Stimulated activated CD4-positive, alpha-beta T cell treated with anti-CD3 and anti-CD28 coated beads, Interleukin-4, amount 100 ng/mL, for 48 hours (primary cell): Measurements from ENCODE around the gene EFNA5.
"Not testable (repeated sequence)": the region's sequence is repeated elsewhere in the genome, so short reads cannot be mapped to it uniquely, and the experiment has no call there.

Experiments
- DNase-seq, 2 donors: peaks; one replicate each; pipeline ENCODE4 v3.0.0-alpha.2; 2020; ENCODE audit warnings: low read depth in 2 of 2

The EFNA5 gene

DNA sequence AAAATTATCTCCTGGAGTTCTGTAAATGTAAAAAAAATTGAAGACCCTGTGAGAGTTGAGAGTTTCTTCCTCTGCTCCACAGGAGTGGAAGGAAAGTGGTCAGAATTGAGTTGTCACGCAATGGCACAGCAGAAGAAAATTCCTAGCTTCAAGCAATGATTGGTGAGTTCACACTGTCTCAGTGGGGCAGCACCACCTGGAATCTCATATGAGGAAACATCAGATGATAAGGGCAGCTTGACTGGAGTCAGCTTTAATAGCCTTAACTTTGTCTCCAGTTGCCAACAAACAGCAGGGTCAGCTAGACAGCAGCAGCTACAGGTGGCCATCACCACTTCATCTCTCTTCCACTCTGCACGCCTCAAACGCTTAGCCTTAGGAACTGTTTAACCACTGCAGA, 211.1 kb downstream of the EFNA5 start:
- DNase-seq, result no peak

DNA sequence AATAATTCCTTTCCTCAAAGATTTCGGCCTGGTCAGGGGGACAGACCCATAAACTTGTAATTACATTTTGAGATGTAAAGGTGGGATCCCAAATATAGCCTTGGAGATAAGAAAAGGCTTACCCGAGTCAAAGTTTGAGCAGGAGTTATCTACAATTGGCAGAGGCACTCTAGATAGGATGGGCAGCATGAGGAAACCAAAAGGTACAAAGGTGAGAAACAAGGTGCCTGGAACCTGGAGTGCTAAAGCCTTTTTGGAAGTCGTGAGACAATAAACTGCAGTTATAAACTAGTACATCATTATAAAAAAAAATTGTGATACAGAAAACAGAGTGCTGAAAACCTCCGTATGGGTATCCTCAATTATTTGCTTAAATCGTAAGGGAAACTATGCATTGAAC, 212.4 kb downstream of the EFNA5 start:
- DNase-seq, result no peak

DNA sequence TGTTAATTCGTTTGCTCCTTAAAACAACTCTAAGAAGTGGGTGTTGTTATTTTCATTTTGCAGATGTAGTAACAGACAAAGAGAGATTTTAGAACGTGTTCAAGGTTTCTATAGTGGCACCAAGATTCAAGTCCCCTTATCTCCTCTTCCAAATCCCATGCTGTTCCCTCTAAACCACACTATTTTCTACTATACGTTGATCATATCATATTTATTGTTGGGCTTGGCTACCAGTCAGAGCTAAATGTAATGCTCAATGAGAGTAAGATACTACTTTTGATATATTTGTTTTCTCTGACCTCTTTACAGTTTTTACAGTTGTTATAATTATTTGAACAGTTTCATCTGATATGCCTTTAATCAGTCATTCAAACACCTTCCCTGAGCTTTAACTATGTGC, 212.9 kb downstream of the EFNA5 start:
- no peak for DNase-seq

DNA sequence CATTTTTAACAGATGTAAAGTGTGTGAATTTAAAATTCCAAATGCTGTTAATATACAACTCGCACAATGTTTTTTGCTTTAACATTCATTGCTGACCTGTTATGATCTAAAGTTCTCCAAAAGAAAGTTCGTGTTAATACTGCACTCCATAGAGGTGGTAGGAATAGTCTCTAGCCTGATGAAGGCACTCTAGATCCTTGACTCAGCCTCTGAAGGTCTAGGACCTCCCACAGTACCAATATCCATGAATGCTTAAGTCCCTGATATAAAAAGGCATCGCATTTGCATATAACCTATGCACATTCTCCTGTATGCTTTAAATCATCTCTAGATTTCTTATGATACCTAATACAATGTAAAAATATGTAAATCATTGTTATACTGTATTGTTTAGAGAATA, 213.6 kb downstream of the EFNA5 start:
- no peak for DNase-seq

DNA sequence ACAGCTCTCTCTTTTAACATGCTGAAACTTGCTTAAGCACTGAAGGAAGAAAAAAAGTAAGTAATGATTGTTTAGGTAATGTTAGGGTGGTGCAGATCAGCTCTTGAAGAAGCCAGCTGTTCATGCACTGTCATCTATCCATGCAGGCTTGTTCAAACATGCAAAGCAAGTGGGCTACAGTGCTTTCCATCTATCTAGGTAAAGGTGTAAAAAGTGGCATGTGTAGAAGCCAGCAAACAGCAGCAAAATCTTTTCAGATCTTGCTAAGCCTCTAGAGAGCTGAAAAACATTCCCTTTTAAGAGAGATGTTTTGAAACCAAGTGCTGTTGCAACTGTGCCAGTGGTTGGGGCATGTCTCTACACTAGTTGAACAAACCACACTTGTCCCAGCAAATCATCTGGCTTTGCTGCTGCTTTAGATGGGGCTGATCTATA, 214.4 kb downstream of the EFNA5 start:
- DNase-seq, result no peak

DNA sequence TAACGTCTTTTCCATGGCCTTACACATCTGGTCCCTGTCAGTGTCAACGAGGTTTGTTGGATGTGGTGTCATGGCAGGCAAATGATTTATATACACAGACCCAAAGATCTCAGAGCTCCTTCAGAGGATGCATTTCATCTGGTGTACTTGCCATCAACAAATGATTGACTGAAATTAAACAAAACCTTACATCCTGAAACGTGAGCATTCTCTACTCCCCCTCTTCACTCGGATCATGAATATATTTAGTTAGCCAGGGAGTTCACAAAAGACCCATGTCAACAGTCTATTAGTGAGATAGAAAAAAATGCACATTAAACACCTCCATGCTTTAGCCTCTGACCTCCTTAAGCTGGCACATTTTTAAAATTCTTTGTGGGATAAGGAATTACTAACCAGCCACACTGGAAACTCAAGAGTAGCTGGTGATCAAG, 215.6 kb downstream of the EFNA5 start:
- no peak for DNase-seq

DNA sequence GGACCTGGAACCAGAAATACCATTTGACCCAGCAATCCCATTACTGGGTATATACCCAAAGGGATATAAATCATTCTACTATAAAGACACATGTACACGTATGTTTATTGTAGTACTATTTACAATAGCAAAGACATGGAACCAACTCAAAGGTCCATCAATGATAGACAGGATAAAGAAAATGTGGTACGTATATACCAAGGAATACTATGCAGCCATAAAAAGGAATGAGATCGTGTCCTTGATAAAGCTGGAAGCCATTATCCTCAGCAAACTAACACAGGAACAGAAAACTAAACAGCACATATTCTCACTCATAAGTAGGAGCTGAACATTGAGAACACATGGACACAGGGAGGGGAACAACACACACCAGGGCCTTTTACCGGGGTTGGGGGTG, 218.9 kb downstream of the EFNA5 start:
- DNase-seq, result not testable (repeated sequence)

DNA sequence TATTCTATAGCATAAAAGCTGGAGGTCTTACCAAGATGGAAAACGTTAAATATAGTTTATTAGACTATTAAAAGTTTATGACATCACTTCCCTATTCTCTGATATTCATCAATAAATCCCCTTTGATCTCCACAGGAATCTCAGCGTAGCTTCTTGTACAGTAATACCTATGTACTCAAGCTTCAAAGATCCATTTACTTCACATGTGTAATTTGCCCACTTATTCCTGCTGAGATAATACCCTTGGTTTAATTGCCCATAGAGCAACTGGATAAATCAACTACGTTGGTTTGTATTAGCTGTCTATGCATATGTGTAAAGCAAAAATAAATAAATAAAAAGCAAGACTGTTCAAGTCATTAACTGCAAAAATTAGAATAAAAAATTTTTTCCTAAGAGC, 219.7 kb downstream of the EFNA5 start:
- no peak for DNase-seq

DNA sequence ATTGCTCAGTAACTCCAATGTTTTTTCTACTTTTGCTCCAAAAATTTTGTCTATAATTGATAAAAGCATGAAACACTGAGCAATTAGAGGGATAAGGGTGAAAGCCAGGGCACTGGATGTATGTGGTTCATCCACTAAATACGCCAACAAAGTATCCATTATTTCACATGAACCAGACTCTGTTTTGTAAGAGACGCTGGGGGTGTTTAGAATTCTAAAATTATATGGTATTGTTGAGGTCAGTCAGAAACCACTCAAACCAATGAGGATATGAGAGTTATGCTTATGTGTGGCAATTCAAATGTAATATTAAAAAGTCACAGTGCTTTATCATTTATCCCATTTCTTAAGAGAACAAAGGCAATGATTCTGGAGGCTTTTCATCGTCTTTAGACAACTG, 220.2 kb downstream of the EFNA5 start:
- DNase-seq, result no peak

DNA sequence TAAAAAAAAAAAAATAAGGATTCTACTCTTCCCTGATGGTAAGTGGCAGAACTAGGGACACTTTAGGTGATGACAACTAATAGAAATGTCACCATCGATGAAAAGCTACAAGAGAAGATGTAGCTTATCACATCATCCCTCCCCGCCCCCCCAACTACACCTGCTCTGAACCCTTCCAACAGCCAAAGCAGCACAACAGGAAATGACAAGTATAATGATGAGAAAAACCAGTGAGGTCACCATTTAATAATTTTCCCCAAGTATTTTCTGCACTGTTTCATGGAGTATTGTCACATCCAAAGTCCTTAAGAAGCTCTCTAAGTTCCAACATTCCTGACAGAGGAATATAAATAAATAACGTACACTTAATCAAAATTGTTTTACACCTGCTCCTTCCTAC, 221.4 kb downstream of the EFNA5 start:
- DNase-seq, result no peak

DNA sequence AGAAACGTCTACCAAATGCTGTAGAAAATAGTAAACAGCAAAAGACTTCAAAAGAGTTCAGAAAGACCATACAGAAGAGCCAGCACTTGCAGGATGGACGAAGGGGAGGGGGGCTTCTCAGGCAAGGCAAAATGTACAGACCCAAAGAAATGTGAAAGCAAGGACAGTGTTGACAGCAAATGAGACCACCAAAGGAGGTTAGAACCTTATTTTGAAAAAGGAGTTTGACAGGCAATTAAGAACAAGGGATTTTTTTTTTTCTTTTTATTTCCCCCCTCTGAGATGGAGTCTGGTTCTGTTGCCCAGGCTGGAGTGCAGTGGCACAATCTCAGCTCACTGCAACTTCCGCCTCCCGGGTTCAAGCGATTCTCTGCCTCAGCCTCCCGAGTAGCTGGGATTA, 223.2 kb downstream of the EFNA5 start:
- no peak for DNase-seq

DNA sequence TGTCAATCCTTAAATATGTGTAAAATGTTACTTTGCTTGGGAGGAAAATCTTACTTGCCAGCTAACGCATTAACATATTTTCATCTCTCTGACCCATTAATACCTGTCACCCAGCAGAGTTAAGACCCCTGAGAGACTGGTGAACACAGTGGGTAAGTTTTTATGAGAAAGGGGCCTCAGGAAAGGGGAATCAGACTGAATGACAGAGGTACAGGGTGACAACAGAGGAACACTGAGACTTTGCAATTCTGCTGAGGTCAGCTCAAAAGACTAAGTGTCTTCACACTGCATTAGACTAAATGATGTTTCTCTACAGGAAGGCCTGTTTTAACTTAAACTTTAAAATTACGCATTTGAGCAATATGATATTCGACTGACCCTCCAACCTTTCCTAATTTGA, 223.8 kb downstream of the EFNA5 start:
- DNase-seq, result no peak

DNA sequence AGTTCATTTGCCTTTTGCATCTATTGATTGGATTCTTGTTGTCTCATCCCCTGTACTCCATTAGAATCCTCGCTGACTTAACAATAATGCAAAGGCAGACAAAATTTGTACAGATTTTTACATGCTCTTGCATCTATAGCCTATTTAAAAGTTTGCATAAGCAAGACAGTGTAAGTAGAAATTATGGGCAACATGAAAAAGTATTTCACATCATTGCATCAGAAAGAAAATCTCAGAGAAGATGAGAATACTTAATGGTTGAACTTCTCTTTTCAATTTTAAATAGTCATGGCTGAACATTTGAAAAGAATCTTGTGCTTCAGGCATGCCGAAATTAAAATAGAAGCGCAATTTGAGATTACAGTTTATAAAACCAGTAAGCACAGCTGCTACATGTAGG, 226.4 kb downstream of the EFNA5 start:
- no peak for DNase-seq

DNA sequence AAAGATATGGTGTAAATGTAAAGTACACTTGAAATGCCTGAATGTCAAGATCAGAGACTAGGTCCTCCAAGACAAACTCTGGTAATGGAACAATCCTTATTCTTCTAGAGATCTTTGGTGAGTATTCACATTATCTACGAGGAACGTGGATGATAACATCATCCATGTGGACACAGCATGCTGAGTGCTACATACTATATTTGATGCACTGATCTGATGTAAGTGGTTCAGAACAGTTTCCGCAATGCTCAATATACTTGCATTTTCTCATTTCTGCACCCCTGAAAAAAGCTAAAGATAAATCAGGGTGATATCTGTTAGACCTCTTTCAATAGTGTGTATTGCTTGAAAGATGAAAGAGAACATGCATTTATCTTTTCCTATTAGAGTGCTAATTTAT, 226.8 kb downstream of the EFNA5 start:
- no peak for DNase-seq

DNA sequence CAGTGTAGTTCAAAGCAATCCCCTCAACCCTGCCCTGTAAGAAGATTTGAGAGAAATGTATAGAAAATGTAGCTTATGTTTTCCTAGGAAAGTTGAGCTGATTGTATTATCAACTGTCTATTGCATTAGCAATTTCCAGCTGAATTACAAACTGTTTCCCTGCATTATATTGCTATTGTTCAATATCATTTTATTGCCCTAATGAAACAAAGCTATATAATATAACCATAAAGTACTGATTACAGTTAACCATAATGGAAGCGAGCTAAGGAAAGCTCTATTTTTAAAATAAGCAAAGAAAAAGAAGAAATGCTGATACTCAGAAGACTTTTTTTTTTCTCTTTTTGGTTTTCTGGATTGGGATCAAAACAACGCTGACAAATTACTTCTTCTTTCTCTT, 228.3 kb downstream of the EFNA5 start:
- DNase-seq, result no peak

DNA sequence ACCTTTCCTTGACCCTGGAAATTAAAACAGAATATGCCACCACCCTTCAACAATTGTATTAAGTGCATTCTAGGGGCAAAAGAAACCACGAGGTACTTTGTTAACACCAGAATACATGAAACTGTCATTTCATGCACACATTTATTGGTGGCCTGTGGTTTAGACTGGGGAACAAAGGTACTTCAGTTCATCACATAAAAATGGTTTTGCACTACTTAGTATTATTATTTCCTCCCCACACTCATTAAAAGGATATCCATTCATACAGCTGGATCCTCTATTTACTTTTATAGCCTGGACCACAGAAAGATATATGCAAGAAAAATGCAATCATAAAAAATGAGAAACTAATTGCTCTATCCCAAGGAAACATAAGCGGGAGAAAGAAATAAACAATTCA, 230.9 kb downstream of the EFNA5 start:
- no peak for DNase-seq

DNA sequence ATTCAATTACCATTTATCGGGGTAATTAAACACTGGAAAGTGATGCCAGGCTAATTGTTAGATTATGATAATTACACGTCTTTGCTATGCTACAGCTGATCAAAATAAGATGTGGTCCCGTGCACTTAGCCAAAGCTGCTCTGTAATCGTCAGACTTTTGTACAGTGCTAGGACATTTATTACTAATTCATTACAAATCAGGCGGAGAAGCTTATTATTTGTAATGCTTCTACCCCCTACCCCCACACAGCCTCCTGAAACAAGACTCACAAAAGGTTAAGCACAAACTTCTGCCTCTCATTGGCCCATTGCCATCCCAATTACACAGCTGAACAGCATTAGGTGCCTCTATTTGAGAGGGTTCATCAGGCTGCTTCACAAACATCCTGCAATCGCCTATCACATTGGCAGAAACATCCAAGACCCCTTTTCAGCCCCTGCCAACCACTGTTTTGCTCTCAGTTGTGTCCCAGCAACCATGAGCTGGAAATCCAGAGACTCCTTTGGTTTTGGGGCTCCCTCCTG, 232.7 kb downstream of the EFNA5 start:
- DNase-seq, result no peak

DNA sequence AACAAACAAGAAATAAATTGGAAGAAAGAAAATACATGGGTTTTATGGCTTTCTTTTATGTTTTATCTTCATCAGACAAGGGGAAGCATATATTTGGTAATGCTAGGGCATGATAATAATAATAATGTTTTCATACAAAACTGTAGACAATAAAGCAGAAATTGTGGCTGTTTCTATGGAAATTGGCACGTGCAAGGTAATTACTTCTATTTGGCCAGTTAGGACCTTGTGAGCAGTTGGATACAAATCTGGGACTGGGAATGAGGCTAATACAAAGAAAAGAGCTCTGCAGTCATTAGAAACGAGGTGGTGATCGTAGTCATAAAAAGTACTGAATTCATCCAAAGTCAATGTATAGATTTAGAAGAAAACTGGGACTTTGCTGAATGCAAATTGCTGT, 233.6 kb downstream of the EFNA5 start:
- DNase-seq, result no peak

DNA sequence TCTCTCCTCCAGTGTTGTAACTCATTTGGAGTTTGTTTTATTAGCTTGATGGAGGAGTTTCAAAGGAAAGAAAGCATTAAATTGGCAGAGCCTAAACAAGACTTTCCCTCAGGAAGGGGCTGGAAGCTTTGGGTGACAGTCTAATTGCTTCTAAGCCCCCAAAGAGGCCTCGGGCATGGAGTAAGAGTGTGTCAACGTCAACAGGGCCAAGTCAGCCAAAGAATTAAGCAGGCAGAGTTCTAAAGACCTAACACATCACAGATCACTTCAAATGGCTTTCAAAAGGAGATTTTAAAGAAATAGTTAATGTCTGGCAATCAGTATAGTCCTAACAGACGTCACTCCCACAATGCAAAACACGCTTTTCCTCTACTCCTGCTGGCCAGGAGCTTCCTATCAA, 234.5 kb downstream of the EFNA5 start:
- no peak for DNase-seq

DNA sequence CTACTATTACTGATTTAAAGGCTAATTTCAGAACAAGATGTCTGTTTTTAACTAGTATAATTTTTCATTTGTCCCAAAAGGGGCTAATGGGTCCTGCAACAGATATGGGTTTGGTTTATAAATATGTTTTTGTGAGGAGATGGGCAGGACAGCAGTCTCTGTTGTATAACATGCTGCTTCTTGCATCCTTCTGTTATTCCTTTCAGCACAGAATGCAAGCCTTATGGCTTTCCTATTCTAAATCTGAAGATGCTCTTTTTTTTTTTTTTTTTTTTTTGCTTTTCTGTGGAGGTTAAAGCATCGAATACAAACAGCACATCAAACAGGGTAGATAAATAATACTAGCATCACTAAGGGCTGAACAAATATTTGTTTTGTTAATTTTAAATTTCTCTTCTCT, 235.7 kb downstream of the EFNA5 start:
- no peak for DNase-seq

DNA sequence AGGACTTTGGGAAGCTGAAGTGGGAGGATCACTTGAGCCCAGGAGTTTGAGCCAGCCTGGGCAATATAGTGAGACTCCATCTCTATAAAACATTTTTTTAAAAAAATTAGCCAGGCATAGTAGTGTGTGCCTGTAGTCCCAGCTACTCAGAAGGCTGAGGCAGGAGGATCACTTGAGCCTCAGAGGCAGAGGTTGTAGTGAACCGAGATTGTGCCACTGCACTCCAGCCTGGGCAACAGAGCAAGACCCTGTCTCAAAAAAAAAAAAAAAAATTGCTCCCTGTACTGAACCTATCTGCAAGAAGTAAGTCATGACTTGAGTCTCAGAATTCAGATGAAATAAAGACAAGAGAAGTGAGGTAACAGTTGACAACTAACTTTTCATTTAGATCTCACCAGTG, 237.1 kb downstream of the EFNA5 start:
- not testable (repeated sequence) for DNase-seq

DNA sequence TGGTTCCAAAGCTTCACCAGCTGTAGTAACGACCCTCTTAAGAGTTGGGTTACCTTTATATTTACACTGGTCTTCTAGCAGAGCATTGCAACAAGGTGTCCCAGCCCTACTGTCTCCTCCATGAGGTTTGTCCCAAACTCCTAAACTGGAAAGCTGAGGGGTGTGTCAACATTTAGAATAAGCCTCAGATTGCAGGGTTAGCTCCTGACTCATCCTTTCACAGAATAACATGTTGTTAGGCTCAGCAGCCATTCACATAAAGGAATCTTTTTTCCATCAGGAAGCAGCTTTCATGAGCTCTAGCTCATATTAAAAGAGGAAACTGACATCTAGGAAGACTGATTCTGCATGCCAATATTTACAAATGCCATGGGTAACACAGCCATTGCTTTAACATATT, 238.7 kb downstream of the EFNA5 start:
- DNase-seq, result no peak

DNA sequence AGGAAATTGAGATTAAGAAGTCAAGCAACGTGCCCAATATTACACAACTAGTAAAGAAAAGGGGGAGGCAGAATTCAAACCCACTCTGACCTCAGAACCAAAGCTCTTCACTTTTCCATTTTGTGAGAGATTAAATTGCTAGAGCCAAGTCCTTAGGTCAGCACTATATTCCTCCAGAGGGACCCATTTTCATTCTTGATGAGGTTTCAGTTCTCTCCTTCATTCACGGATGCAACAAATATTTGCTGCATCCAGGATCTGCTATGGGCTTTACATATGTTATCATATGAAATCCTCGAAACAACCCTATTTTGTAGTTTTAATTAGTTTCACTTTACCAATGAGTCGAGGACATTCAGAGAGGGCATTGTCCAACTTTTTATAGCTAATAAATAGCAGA, 239.2 kb downstream of the EFNA5 start:
- no peak for DNase-seq

DNA sequence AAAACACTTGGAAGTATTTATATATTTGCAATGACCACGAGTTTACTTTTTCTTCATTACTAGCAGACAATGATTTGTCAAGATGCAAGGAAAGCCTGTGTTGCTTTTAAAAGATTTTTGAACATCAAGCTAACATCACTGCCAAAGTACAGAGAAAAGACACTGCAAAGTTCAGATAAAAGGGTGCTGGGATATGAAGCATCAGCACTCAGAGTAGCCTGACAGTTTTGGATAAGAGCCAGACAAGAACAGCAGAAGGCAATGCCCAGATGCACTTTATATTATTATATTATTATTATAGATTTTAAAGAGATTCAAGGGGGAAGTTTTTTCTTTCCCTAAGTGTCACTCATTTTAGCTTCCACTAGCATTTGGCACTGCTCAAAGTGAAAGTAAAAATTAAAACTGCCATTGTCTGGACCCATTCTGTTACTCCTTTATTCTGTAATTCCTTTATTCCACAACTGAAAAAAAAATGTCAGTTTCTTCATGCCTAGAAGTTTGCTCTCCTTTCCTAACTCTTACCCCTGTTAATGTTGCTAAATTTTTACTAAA, 240.6 kb downstream of the EFNA5 start:
- DNase-seq, result no peak
